CD14-positive monocyte (primary cell): ENCODE data around the gene DYNLL1. TPM values are rescaled to one million over a fixed set of nuclear protein-coding genes. Genes with fewer than 3 reads are reported as not detected.
A peak's percentile ranks its signal among the peaks of the same experiment; 100 is the strongest.
"Not testable (repeated sequence)": the region's sequence is repeated elsewhere in the genome, so short reads cannot be mapped to it uniquely, and the experiment has no call there.

ENCODE experiments used
- DNase-seq, 3 donors: peaks; one replicate each; pipeline ENCODE4 v3.0.0-alpha.2; 2011 to 2022
- H2AFZ ChIP-seq: 2 replicates; pipeline ENCODE4 v1.6.0; 2012; ENCODE audit warnings: mild to moderate bottlenecking, low read depth, low read length, inconsistent platforms; ENCODE audit not compliant: insufficient read depth, poor library complexity, severe bottlenecking
- H3K27ac ChIP-seq, 2 donors: 1 replicate in 1 of 2; 2 replicates in 1 of 2; pipeline ENCODE4 v1.5.1; 2012 to 2013; ENCODE audit warnings: low read length in 2 of 2, control low read depth in 1 of 2, inconsistent platforms in 1 of 2, low read depth in 1 of 2, mild to moderate bottlenecking in 1 of 2
- H3K27me3 ChIP-seq, 2 donors: one replicate each; pipeline versions ENCODE4 v1.6.0 to v1.6.1; 2011 to 2013; ENCODE audit warnings: low read length in 2 of 2; ENCODE audit not compliant: control insufficient read depth in 2 of 2, insufficient read depth in 2 of 2
- H3K36me3 ChIP-seq, 2 donors: replicated peaks in 1 of 2; 1 replicate in 1 of 2; 2 replicates in 1 of 2; pipeline versions ENCODE4 v1.5.1 to v1.6.1; 2012 to 2013; ENCODE audit warnings: low read length in 2 of 2, control low read depth in 1 of 2, inconsistent platforms in 1 of 2, mild to moderate bottlenecking in 1 of 2; ENCODE audit not compliant: insufficient read depth in 2 of 2, control insufficient read depth in 1 of 2
- H3K4me1 ChIP-seq, 2 donors: 1 replicate in 1 of 2; 2 replicates in 1 of 2; pipeline versions ENCODE4 v1.5.1 to v1.6.1; 2012 to 2013; ENCODE audit warnings: low read length in 2 of 2, control low read depth in 1 of 2, inconsistent platforms in 1 of 2, mild to moderate bottlenecking in 1 of 2, moderate library complexity in 1 of 2; ENCODE audit not compliant: insufficient read depth in 2 of 2, control insufficient read depth in 1 of 2
- H3K4me2 ChIP-seq: replicated peaks from 2 replicates; pipeline ENCODE3; 2012; ENCODE audit warnings: low read length, moderate library complexity, mild to moderate bottlenecking; ENCODE audit not compliant: poor library complexity, severe bottlenecking; ENCODE audit errors: extremely low read depth
- H3K4me3 ChIP-seq, 3 experiments: fragments of 200-600 bp in 1 of 3; sonication (generic) in 1 of 3; replicated peaks in 1 of 3; 1 replicate in 2 of 3; 2 replicates in 1 of 3; pipeline ENCODE4 v1.5.1; 2011 to 2013; ENCODE audit warnings: low read length in 3 of 3, mild to moderate bottlenecking in 3 of 3, control low read depth in 2 of 3, low read depth in 2 of 3, inconsistent platforms in 1 of 3, moderate library complexity in 1 of 3
- H3K79me2 ChIP-seq: 2 replicates; pipeline ENCODE4 v1.6.0; 2012; ENCODE audit warnings: mild to moderate bottlenecking, control low read depth, inconsistent platforms, low read length, moderate library complexity; ENCODE audit not compliant: insufficient read depth
- H3K9ac ChIP-seq: 2 replicates; pipeline ENCODE4 v1.6.0; 2017; ENCODE audit warnings: low read length, mild to moderate bottlenecking; ENCODE audit not compliant: insufficient read depth, poor library complexity, severe bottlenecking
- H3K9me3 ChIP-seq, 2 donors: replicated peaks in 1 of 2; 1 replicate in 1 of 2; 2 replicates in 1 of 2; pipeline versions ENCODE4 v1.5.1 to v1.6.1; 2012 to 2013; ENCODE audit warnings: low read length in 2 of 2, control low read depth in 1 of 2; ENCODE audit not compliant: control insufficient read depth in 1 of 2, insufficient read depth in 1 of 2
- H4K20me1 ChIP-seq: 2 replicates; pipeline ENCODE4 v1.6.0; 2012; ENCODE audit warnings: mild to moderate bottlenecking, low read length, control low read depth, moderate library complexity; ENCODE audit not compliant: insufficient read depth
- H3K27ac Mint-ChIP-seq, 7 donors: one replicate each; pipeline ENCODE4 v1.8.0; 2020; ENCODE audit warnings: mild to moderate bottlenecking in 7 of 7, mixed read lengths in 7 of 7, moderate library complexity in 6 of 7, inconsistent platforms in 2 of 7
- H3K27me3 Mint-ChIP-seq, 3 donors: one replicate each; pipeline ENCODE4 v1.8.0; 2021 to 2022; ENCODE audit warnings: low read depth in 3 of 3, mild to moderate bottlenecking in 3 of 3, mixed read lengths in 3 of 3, moderate library complexity in 3 of 3, inconsistent platforms in 1 of 3
- H3K36me3 Mint-ChIP-seq, 2 donors: one replicate each; pipeline ENCODE4 v1.8.0; 2020; ENCODE audit warnings: mixed read lengths in 2 of 2, inconsistent platforms in 1 of 2, mild to moderate bottlenecking in 1 of 2
- H3K4me1 Mint-ChIP-seq: one replicate; pipeline ENCODE4 v1.8.0; 2020; ENCODE audit warnings: mild to moderate bottlenecking, mixed read lengths
- H3K4me3 Mint-ChIP-seq, 2 donors: one replicate each; pipeline ENCODE4 v1.8.0; 2020; ENCODE audit warnings: mild to moderate bottlenecking in 2 of 2, mixed read lengths in 2 of 2, moderate library complexity in 1 of 2
- H3K9me3 Mint-ChIP-seq, 7 donors: one replicate each; pipeline ENCODE4 v1.8.0; 2020 to 2022; ENCODE audit warnings: mixed read lengths in 7 of 7, mild to moderate bottlenecking in 6 of 7, moderate library complexity in 6 of 7, inconsistent platforms in 2 of 7
- WGBS: methylation state at CpG from one replicate; pipeline ENCODE4 v1.1.5; 2013; ENCODE audit warnings: missing lambda C conversion rate; ENCODE audit not compliant: insufficient coverage; 5-methylcytosine and 5-hydroxymethylcytosine counted together
- intact Hi-C, 2 donors: fragments of 100-400 bp; cut with micrococcal nuclease; formaldehyde crosslinking; loops; one replicate each; pipeline versions ENCODE4 v1.15.0 to v1.15.1; 2023
- polyA plus RNA-seq, 3 donors: library from polyadenylated mRNA; depleted of rRNA in 1 of 3; unstranded in 2 of 3; stranded (reverse) in 1 of 3; fragments of 300-500 nt in 2 of 3; fragments of >200 nt in 1 of 3; fragmentation: Illumina TruSeq in 2 of 3; gene quantifications; 1 replicate in 2 of 3; 2 replicates in 1 of 3; pipeline ENCODE4 v1.2.3, GENCODE V29; 2012 to 2021
- TF ChIP-seq, protein P1 (sequence below): fragments of 200-600 bp; IDR thresholded peaks from one replicate; pipeline ENCODE4 v1.8.0; 2022; ENCODE audit warnings: antibody characterized with exemption, mild to moderate bottlenecking

DYNLL1 gene
- polyA plus RNA-seq, 3 donors = 184 to 504 (median 486) TPM

- WGBS = 98% methylated on average over 4 of the region's 4 CpGs
- peaks cover 0 to 2% (median 1%) of the 10 kb centered on the region in 3 donors for H3K27me3 Mint-ChIP-seq
- Histone ChIP-seq H3K9me3 (no peaks in the 10 kb centered on the region), H3K4me3 (no peak overlapping the region), H3K79me2 (peaks cover 77% of the 10 kb centered on the region), H3K27ac (no peak overlapping the region), H3K9ac (no peak overlapping the region), H4K20me1 (peaks cover 15% of the 10 kb centered on the region), H3K4me2 (no peak overlapping the region), H3K27me3 (no peaks in the 10 kb centered on the region), H3K36me3 (peaks cover 21 to 52% of the 10 kb centered on the region in 2 donors), H2AFZ (no peak overlapping the region), H3K4me1 (peaks cover 18 to 29% of the 10 kb centered on the region in 2 donors)
- no peak overlapping the region for H3K4me3 Mint-ChIP-seq
- peaks cover 19% of the 10 kb centered on the region for H3K4me1 Mint-ChIP-seq
- intact Hi-C loops = no loop called here
- DNase-seq = no peak
- H3K36me3 Mint-ChIP-seq = peaks cover 16 to 41% of the 10 kb centered on the region in 2 donors
- TF ChIP-seq, protein P1, sequence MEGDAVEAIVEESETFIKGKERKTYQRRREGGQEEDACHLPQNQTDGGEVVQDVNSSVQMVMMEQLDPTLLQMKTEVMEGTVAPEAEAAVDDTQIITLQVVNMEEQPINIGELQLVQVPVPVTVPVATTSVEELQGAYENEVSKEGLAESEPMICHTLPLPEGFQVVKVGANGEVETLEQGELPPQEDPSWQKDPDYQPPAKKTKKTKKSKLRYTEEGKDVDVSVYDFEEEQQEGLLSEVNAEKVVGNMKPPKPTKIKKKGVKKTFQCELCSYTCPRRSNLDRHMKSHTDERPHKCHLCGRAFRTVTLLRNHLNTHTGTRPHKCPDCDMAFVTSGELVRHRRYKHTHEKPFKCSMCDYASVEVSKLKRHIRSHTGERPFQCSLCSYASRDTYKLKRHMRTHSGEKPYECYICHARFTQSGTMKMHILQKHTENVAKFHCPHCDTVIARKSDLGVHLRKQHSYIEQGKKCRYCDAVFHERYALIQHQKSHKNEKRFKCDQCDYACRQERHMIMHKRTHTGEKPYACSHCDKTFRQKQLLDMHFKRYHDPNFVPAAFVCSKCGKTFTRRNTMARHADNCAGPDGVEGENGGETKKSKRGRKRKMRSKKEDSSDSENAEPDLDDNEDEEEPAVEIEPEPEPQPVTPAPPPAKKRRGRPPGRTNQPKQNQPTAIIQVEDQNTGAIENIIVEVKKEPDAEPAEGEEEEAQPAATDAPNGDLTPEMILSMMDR = no peak
- H3K27ac Mint-ChIP-seq = peak overlapping the region in 1 of 7 donors; percentile 66
- peaks cover 0 to 2% (median 0%) of the 10 kb centered on the region in 7 donors for H3K9me3 Mint-ChIP-seq
Measured at GRCh38 chr12:120447992-120448391, 47.9 kb upstream of the DYNLL1 start.

DNA sequence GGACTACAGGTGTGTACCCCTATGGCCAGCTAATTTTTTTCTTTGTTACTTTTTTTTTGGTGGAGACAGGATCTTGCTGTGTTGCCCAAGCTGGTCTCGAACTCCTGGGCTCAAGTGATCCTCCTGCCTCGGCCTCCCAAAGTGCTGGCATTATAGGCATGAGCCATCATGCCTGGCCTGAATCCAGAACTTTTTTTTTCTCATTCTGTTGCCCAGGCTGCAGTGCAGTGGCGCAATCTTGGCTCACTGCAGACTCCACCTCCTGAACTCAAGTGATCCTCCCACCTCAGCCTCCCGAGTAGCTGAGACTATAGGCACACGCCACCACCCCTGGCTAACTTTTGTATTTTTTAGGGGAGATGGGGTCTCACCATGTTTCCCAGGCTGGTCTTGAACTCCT is 43.4 kb upstream of the DYNLL1 start:
- H3K9ac ChIP-seq, DNase-seq, H3K4me3 Mint-ChIP-seq, H3K4me1 Mint-ChIP-seq, H3K9me3 Mint-ChIP-seq, H2AFZ ChIP-seq, H3K4me3 ChIP-seq, H3K27me3 Mint-ChIP-seq, H3K9me3 ChIP-seq, H3K27me3 ChIP-seq, intact Hi-C loops, H3K4me1 ChIP-seq, H3K4me2 ChIP-seq, H3K27ac ChIP-seq: not testable (repeated sequence)
- Histone ChIP-seq H3K79me2 (peaks cover 37% of the 10 kb centered on the region), H3K36me3 (peaks cover 36 to 73% of the 10 kb centered on the region in 2 donors), H4K20me1 (peaks cover 42% of the 10 kb centered on the region)
- 89% methylated on average over 2 of the region's 5 CpGs for WGBS
- Mint-ChIP-seq H3K27ac (peak overlapping the region in 2 of 7 donors; percentile 36 to 41), H3K36me3 (peaks cover 27 to 58% of the 10 kb centered on the region in 2 donors)
